Endothelial cell of hepatic sinusoid (primary cell): Measurements from ENCODE around the gene SLC35B2.

Experiments
- in situ Hi-C: cut with HindIII; loops from 2 replicates; pipeline ENCODE4 v1.10.0; 2017; ENCODE audit warnings: low sequenced_read_pairs

Gene SLC35B2

DNA sequence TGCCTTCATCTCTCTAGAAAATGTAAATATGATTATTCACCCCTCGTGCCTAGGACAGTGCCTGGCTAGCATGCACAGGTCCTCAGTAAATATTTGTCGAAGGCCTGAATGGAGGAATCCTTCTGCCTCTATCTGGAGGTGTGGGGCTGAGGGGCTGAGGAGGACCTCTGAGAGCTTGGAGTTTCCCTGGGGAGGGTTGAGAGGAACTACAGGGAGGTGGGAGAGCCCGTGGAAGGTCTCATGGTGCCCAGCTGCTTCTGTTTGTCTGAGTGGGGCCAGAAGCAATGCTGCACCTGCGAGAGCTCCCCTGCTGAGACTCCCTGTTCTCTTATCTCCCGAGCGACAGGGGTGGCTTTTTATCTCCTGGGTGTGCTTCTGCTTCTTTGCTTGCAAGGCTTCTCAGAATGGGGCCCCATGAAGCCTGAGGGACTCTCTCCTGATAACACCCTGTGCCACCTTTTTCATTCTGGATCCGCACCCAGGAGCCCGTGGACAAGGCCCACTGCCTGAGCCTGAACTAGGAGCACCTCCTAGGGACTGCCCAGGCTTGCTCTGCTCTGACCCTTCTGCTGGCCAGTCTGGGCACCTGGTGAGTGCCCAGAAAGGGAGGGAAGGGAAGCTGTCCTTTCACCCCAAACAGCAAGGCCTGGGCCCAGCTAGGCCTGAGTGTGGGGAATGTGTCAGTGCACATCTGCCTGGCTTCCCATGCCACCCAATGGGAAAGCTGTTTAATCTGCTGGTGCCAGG, 31.6 kb downstream of the SLC35B2 start:
- in situ Hi-C loops: no loop called here

DNA sequence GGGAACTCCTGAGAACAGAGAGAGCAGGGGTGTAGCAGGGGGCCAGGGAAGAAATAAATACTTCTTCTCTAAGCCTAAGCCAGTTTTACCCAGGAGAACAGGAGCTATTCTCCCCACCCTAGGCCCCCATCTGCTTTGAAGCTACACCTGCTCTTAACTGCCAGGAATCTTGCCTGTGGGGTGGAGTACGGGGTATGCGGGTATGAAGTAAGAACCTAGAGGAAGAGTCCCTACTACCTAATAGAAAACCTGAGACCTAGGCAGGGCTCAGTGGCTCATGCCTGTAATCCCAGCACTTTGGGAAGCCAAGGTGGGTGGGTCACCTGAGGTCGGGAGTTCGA, 32.4 kb downstream of the SLC35B2 start:
- in situ Hi-C loops: no loop called here

- in situ Hi-C loops: no loop called here
Measured at GRCh38 chr6:44224029-44224964, 33.0 kb downstream of the SLC35B2 start.

- in situ Hi-C loops: no loop called here
Measured at GRCh38 chr6:44223319-44224028, 33.9 kb downstream of the SLC35B2 start, which contains the start of gene SLC29A1. Gene SLC29A1, plus strand, starts transcription at chr6:44223595. Its CDS starts 3,719 bp downstream, at chr6:44227314.

- in situ Hi-C loops: no loop called here
Measured at GRCh38 chr6:44222486-44223318, 34.6 kb downstream of the SLC35B2 start.

- in situ Hi-C loops: no loop called here
Measured at GRCh38 chr6:44221961-44222335, 35.4 kb downstream of the SLC35B2 start.

GRCh38 chr6:44221291-44221960, 35.9 kb downstream of the SLC35B2 start:
- in situ Hi-C loops: no loop called here

- in situ Hi-C loops: no loop called here
Measured at GRCh38 chr6:44220913-44221290, 36.4 kb downstream of the SLC35B2 start.

DNA sequence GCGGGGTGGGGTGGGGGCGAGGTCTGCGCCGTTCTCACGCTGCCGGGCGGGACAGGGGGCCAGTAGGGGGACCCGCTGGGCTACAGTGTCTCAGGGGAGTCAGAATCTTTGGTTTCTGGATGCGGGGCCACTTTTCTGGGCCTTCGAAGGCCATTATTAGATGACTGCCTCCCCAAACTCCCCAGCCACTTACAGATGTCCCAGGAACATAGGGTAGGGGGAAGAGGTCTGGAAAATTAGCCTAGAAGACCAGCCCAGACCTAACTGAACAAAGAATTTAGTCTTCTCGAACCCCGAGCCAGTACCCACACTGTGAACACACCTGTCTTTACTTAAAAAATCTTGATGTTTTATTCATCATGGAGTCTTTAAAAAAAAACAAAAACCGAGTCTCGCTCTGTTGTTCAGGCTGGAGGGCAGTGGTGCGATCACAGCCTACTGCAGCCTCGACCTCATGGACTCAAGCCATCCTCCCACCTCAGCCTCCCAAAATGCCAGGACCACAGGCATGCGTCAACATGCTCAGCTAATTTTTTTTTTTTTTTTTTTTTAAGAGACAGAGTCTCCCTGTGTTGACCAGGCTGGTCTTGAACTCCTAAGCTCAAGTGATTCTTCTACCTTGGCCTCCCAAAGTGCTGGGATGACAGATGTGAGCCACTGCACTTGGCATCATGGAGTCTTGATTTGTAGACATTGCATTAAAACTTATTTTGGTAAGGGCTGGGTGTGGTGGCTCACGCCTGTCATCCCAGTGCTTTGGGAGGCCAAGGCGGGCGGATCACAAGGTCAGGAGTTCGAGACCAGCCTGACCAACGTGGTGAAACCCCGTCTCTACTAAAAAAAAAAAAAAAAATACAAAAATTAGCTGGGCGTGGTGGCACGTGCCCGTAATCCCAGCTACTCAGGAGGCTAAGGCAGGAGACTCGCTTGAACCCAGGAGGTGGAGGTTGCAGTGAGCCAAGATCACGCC, 37.2 kb downstream of the SLC35B2 start:
- in situ Hi-C loops: no loop called here

DNA sequence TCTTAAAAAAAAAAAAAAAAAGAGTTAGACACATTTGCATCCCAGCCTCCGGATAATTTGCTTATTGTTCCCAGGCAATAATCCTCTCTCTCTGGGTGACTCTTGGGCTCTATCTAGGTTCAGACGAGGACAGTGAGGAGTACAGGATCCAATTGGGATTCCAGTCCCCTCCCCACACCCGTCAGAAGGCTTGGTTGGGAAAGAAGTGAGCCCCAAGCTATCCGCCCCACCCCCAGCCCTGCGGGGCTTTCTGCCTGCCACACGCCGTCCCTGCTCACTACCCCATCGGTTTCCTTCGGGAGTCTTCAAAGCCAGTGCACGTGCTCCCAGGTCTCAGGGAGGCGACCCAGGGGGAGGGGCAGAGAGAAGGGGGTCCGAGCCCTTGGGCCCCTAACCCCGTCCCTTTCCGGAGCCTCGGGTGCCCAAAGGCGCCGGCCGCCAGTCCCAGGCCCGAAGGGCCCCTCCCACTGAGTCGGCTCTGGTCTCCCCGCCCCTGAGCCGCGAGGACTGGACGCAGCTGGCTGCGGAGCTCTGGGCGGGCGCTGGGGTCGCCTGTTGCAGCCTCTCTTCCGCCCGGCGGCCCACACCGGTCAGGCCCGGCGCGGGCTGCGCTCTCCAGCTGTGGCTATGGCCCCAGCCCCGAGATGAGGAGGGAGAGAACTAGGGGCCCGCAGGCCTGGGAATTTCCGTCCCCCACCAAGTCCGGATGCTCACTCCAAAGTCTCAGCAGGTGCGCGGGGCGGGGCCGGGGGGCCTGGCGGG, 38.1 kb downstream of the SLC35B2 start:
- in situ Hi-C loops: no loop called here

DNA sequence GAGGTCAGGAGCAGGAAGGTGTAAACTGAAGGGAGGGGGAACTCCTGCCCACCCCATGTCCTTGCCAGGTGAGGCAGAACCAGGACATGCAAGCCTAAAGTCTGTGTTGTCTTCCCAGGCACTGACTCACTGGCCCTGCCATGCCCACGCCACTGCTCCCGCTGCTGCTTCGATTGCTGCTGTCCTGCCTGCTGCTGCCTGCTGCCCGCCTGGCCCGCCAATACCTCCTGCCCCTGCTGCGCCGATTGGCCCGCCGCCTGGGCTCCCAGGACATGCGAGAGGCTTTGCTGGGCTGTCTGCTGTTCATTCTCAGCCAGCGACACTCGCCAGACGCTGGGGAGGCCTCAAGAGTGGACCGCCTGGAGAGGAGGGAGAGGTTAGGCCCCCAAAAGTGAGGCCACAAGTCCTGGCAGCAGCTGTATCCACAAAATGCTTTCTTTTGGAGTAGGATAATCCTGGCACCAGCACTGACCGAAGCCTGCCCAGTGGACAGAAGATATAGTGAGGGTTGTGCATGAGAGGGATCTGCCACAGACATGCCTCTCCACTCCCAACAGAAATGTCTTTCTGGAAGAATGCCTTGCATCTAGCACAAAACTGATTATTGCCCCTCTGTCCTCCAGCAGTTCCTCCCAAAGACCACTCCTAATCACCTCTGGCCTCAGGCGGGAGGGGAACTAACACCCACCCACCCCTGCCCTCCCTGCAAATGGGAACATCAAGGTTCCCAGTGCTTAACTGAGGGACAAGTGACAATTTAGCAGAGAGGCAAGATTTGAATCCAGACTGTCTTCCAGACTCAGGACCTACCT, 39.8 kb downstream of the SLC35B2 start:
- in situ Hi-C loops: no loop called here

GRCh38 chr6:44216677-44217331, 40.5 kb downstream of the SLC35B2 start, which contains the start of gene MYMX:
Gene MYMX, plus strand, starts transcription at chr6:44216926. Its CDS starts 546 bp downstream, at chr6:44217472.
- in situ Hi-C loops: no loop called here

- in situ Hi-C loops: no loop called here
Measured at GRCh38 chr6:44214307-44214706, 43.0 kb downstream of the SLC35B2 start.

GRCh38 chr6:44211284-44211683, 46.0 kb downstream of the SLC35B2 start:
- in situ Hi-C loops: no loop called here

GRCh38 chr6:44207966-44208365, 49.4 kb downstream of the SLC35B2 start:
- in situ Hi-C loops: no loop called here
